Skeletal muscle satellite cell (primary cell): ENCODE measurements around the gene TPPP2.

Experiments used
- H3K27me3 ChIP-seq: 2 replicates; pipeline ENCODE4 v1.7.0; 2013; ENCODE audit warnings: low read length; ENCODE audit not compliant: control insufficient read depth, insufficient read depth
- H3K36me3 ChIP-seq: 2 replicates; pipeline ENCODE4 v1.7.0; 2013; ENCODE audit warnings: mild to moderate bottlenecking, control low read depth, low read length; ENCODE audit not compliant: insufficient read depth
- H3K4me1 ChIP-seq: 2 replicates; pipeline ENCODE4 v1.7.0; 2013; ENCODE audit warnings: low read length; ENCODE audit not compliant: control insufficient read depth, insufficient read depth
- H3K4me2 ChIP-seq: 2 replicates; pipeline ENCODE4 v1.7.0; 2013; ENCODE audit warnings: mild to moderate bottlenecking, low read length
- H3K4me3 ChIP-seq: 2 replicates; pipeline ENCODE4 v1.7.0; 2013; ENCODE audit warnings: low read length
- H3K9ac ChIP-seq: 2 replicates; pipeline ENCODE4 v1.7.0; 2013; ENCODE audit warnings: mild to moderate bottlenecking, low read depth, low read length, moderate library complexity
- H3K9me3 ChIP-seq: replicated peaks from 2 replicates; pipeline ENCODE4 v1.7.0; 2013; ENCODE audit warnings: mild to moderate bottlenecking, control low read depth, low read length

TPPP2 gene

GRCh38 chr14:21018286-21018685 lies 11.7 kb upstream of the TPPP2 start:
- H3K36me3 ChIP-seq = no peaks in the 10 kb centered on the region
- peaks cover 42% of the 10 kb centered on the region for H3K27me3 ChIP-seq
- H3K4me2 ChIP-seq = no peak overlapping the region
- no peak overlapping the region for H3K4me3 ChIP-seq
- no peaks in the 10 kb centered on the region for H3K4me1 ChIP-seq
- no peak overlapping the region for H3K9ac ChIP-seq
- no peaks in the 10 kb centered on the region for H3K9me3 ChIP-seq

DNA sequence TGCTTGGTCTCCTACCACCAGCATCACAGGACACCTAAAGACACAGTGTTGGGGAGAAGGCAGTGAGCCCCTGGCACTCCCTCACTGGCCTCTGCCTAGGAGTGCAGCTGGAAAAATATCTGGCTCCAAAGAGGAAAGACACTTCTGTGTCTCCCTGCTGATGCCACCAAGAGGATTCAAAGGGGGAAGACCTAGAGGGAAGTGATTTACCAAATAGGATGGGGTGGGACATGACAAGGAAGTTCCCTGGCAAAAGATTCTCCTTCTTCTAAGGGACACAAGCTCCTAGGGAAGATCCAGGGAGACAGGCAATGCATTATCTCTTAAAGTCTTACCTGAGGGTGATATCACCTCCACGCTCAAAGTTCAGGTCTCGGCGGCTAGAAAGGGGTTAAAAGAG lies 11.2 kb upstream of the TPPP2 start:
- H3K4me1 ChIP-seq = no peaks in the 10 kb centered on the region
- no peaks in the 10 kb centered on the region for H3K36me3 ChIP-seq
- no peak overlapping the region for H3K4me2 ChIP-seq
- H3K4me3 ChIP-seq = no peak overlapping the region
- H3K9me3 ChIP-seq = no peaks in the 10 kb centered on the region
- H3K27me3 ChIP-seq = peaks cover 47% of the 10 kb centered on the region
- H3K9ac ChIP-seq = no peak overlapping the region

DNA sequence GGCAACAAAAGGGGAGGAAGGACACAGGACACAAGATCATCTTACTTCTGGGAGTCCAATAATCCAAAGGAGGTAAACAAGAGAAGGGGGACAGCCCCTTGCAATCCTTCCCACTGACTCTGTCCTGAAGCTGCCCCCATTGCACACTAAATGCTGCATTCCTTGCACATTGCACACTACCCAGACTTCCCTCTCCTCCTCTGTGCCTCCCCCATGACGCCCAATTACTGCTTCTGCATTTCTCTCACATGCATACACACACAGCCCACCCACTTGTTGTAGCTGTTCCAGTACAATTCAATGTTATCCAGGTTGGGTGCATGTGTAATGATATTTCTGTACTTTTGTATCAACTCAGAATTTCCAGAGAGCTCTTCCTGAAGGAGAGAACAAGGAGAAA lies 10.7 kb upstream of the TPPP2 start:
- Histone ChIP-seq H3K9me3 (no peaks in the 10 kb centered on the region), H3K36me3 (no peaks in the 10 kb centered on the region), H3K4me1 (no peaks in the 10 kb centered on the region), H3K27me3 (peaks cover 53% of the 10 kb centered on the region), H3K9ac (no peak overlapping the region), H3K4me3 (no peak overlapping the region), H3K4me2 (no peak overlapping the region)

- peaks cover 66% of the 10 kb centered on the region for H3K27me3 ChIP-seq
- no peaks in the 10 kb centered on the region for H3K36me3 ChIP-seq
- H3K4me2 ChIP-seq = no peak overlapping the region
- no peak overlapping the region for H3K4me3 ChIP-seq
- H3K9ac ChIP-seq = no peak overlapping the region
- H3K4me1 ChIP-seq = no peaks in the 10 kb centered on the region
- no peaks in the 10 kb centered on the region for H3K9me3 ChIP-seq
Measured at GRCh38 chr14:21020977-21021545, 9.0 kb upstream of the TPPP2 start.

GRCh38 chr14:21022686-21023085 lies 7.3 kb upstream of the TPPP2 start:
- Histone ChIP-seq H3K9me3 (no peaks in the 10 kb centered on the region), H3K4me1 (no peaks in the 10 kb centered on the region), H3K4me3 (no peak overlapping the region), H3K4me2 (no peak overlapping the region), H3K36me3 (no peaks in the 10 kb centered on the region), H3K9ac (no peak overlapping the region), H3K27me3 (peaks cover 74% of the 10 kb centered on the region)

GRCh38 chr14:21023174-21023573 lies 6.8 kb upstream of the TPPP2 start:
- no peaks in the 10 kb centered on the region for H3K4me1 ChIP-seq
- H3K36me3 ChIP-seq = no peaks in the 10 kb centered on the region
- H3K9me3 ChIP-seq = no peaks in the 10 kb centered on the region
- H3K9ac ChIP-seq = no peak overlapping the region
- H3K4me3 ChIP-seq = no peak overlapping the region
- peaks cover 74% of the 10 kb centered on the region for H3K27me3 ChIP-seq
- no peak overlapping the region for H3K4me2 ChIP-seq

DNA sequence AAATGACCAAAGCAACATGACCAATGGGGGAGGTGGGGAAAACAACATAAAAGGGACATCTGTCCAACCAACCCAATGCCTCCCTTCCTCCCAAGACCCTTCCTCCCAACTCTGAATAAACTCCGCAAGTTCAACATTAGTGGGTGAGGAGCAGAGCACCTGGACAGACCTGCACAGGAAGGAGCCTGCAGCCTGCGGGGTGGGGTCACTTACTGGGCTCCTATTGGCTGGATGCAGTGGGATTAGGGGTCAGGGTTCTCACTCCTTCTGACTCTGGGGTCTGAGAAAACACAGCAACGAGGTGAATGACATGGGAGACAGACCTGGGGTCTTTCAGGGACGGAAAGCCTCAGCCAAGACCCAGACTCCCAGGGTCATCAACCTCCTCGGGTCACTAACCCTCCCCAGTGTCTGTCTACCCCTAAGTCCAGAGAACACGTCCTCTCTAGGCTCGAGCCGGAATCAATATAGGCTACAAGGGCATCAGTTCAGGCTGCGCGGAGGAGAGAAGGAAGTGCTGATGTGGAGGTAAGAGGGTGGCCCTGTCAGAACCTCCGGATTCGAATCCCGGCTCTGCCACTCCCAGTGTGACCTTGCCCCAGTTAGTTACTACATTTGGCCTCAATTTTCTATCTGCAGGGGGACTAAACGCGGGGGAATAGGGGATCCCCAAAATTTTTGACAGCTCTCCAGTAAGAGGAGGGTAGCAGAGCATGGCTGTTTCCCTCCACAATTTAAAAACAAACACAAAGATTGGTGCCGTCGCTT lies 6.0 kb upstream of the TPPP2 start:
- Histone ChIP-seq H3K4me3 (no peak overlapping the region), H3K36me3 (no peaks in the 10 kb centered on the region), H3K9me3 (no peaks in the 10 kb centered on the region), H3K27me3 (peaks cover 72% of the 10 kb centered on the region), H3K9ac (no peak overlapping the region), H3K4me1 (no peaks in the 10 kb centered on the region), H3K4me2 (no peak overlapping the region)

DNA sequence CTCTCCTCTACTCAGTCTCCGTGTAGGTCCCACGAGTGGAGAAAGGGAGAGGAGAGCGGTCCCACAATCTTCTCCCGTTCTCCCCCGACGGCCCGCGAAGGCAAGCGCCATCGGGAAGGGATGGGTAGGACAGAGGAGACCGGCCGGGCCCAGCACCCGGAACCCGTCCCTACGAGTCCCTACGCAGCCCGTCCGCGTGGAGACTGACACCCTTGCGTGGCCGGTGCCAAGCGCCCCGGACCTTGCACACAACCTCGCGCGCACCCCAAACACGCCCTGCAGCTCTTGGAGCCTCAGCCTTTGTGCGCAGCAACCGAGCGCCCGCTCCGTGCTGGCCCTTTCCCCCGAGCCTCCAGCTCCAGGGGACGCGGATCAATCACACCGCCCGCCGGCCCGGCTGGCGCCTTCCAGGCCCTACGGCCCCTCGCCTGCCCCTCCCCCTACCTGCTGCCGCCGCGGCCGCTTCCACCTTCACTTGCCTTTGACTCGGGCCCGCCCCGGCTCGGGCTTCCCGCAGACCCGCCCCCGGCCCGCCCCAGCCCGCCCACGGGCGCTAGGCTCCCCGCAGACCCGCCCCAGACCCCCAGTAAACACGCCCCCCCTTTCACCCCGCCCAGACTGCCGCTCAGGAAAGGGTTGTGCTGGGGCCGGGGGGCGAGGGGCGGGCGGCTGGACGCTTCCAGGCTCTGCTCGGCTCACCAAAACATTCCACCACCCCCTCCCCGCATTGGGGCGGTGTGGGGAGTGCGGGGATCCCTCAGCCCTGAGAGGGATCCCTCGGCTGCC lies 5.2 kb upstream of the TPPP2 start, which contains the start of gene NDRG2:
NDRG2 (minus strand) TSS at position 477 of the 786 bp plus-strand sequence. CDS start 1,746 bp downstream, outside the sequence.
- Histone ChIP-seq H3K27me3 (peaks cover 71% of the 10 kb centered on the region), H3K9ac (no peak within 1 kb of the TSS), H3K9me3 (no peaks in the 10 kb centered on the region), H3K4me1 (no peaks in the 10 kb centered on the region), H3K36me3 (no peaks in the 10 kb centered on the region), H3K4me3 (peak within 1 kb of the TSS; percentile 52), H3K4me2 (peak within 1 kb of the TSS; percentile 77)

DNA sequence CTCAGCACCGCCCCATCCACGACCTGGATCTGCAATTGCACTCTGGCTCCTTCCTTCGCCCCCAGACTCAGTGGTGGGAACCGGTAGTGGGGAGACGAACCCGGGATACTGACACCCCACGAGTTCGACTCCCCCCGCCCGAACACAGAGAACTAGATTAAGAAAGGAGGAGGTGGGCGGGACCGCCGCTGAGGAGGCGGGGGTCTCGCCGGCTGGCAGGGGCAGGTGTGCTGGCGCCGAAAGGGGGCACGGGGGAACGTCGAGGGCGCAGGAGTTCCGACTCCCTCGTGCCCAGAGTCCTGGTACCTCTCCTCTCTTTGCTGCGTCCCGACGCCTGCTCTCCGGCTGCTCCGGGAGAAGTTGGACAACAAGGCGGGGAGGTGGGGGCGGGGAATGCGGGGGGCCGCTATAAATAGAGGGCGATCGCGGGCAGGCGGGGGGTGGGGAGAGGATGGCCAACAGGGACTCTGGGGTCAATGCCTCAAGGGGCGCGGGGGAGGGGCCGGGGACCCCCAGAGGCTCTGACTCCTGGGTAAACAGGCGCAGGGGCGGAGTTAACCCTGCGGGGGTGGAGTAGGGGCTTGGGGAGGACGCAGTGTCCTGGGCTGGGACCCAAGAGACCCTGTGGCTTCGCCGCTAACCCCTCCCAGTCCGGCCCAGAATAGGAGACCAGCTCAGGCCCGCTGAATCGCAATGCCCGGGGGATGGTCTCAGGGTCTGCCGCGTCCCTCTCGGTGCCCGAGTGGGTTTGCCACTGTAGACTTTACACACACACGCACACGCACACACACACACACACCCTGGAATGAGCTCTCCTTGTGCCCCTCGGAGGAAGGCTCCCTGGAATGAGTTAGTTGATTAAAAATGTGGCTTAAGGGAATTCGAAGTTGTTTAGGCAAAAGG lies 4.4 kb upstream of the TPPP2 start:
- Histone ChIP-seq H3K4me3 (peak overlapping the region; percentile 45), H3K27me3 (peaks cover 75% of the 10 kb centered on the region), H3K4me1 (no peaks in the 10 kb centered on the region), H3K4me2 (peak overlapping the region; percentile 77), H3K9ac (no peak overlapping the region), H3K36me3 (no peaks in the 10 kb centered on the region), H3K9me3 (no peaks in the 10 kb centered on the region)

- peaks cover 75% of the 10 kb centered on the region for H3K27me3 ChIP-seq
- no peaks in the 10 kb centered on the region for H3K4me1 ChIP-seq
- H3K9me3 ChIP-seq = no peaks in the 10 kb centered on the region
- H3K36me3 ChIP-seq = no peaks in the 10 kb centered on the region
- no peak overlapping the region for H3K4me2 ChIP-seq
- no peak overlapping the region for H3K9ac ChIP-seq
- H3K4me3 ChIP-seq = no peak overlapping the region
Measured at GRCh38 chr14:21026274-21026987, 3.6 kb upstream of the TPPP2 start.
